WTC11 (cell line): ENCODE measurements around the gene MACROD2.

Experiments
- CREM ChIP-seq: sonication (generic); formaldehyde crosslinking; IDR thresholded peaks from 2 replicates; pipeline ENCODE4 v1.8.1; 2022; ENCODE audit warnings: mild to moderate bottlenecking, missing genetic modification reagents, moderate library complexity
- ESRRA ChIP-seq: sonication (generic); formaldehyde crosslinking; IDR thresholded peaks from 2 replicates; pipeline ENCODE4 v1.8.1; 2022; ENCODE audit warnings: mild to moderate bottlenecking, missing genetic modification reagents, borderline replicate concordance
- GABPB1 ChIP-seq: sonication (generic); formaldehyde crosslinking; IDR thresholded peaks from 2 replicates; pipeline ENCODE4 v1.8.1; 2023; ENCODE audit warnings: mild to moderate bottlenecking, missing genetic modification reagents
- TF ChIP-seq, protein P1 (sequence below): fragments of 200-600 bp; IDR thresholded peaks from 2 replicates; pipeline ENCODE4 v1.8.0; 2022; ENCODE audit warnings: antibody characterized with exemption
- TF ChIP-seq, protein P2 (sequence below): sonication (generic); formaldehyde crosslinking; IDR thresholded peaks from 2 replicates; pipeline ENCODE4 v1.8.1; 2023; ENCODE audit warnings: mild to moderate bottlenecking, missing genetic modification reagents, moderate library complexity

DNA sequence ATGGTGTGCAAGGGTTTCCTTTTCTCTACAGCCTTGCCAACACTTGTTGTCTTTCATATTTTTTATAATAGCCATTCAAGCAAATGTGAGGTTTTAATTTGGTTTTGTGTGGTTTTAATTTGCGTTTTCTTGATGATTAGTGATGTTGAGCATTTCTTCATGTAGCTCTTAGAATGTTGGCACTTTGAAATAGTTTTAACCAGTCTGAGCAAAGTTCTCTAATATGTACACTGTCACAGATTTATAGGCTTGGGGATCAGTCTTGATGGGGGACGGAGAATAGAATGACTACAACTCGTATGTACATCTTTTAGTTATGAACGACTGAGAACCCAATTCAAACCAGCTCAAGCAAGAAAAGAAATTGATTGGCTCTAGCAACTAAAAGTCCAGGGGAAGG is 1574.8 kb downstream of the MACROD2 start:
- TF ChIP-seq, protein P1, sequence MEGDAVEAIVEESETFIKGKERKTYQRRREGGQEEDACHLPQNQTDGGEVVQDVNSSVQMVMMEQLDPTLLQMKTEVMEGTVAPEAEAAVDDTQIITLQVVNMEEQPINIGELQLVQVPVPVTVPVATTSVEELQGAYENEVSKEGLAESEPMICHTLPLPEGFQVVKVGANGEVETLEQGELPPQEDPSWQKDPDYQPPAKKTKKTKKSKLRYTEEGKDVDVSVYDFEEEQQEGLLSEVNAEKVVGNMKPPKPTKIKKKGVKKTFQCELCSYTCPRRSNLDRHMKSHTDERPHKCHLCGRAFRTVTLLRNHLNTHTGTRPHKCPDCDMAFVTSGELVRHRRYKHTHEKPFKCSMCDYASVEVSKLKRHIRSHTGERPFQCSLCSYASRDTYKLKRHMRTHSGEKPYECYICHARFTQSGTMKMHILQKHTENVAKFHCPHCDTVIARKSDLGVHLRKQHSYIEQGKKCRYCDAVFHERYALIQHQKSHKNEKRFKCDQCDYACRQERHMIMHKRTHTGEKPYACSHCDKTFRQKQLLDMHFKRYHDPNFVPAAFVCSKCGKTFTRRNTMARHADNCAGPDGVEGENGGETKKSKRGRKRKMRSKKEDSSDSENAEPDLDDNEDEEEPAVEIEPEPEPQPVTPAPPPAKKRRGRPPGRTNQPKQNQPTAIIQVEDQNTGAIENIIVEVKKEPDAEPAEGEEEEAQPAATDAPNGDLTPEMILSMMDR: no peak
- TF ChIP-seq CREM (CRISPR knock-in tag) (no peak), GABPB1 (CRISPR knock-in tag) (no peak), ESRRA (CRISPR knock-in tag) (no peak)
- TF ChIP-seq, protein P2, sequence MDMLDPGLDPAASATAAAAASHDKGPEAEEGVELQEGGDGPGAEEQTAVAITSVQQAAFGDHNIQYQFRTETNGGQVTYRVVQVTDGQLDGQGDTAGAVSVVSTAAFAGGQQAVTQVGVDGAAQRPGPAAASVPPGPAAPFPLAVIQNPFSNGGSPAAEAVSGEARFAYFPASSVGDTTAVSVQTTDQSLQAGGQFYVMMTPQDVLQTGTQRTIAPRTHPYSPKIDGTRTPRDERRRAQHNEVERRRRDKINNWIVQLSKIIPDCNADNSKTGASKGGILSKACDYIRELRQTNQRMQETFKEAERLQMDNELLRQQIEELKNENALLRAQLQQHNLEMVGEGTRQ (CRISPR knock-in tag): no peak
